ENCODE data around the gene DMD. TPM values are rescaled to one million over a fixed set of nuclear protein-coding genes. Genes with fewer than 3 reads are reported as not detected.

Gene DMD
- total and polyA plus RNA-seq, 2 of the 13 experiments (the other 11 are each of a cell fraction or from before 2014, with no cell fraction given): 17.6 to 25.9 TPM

DNA sequence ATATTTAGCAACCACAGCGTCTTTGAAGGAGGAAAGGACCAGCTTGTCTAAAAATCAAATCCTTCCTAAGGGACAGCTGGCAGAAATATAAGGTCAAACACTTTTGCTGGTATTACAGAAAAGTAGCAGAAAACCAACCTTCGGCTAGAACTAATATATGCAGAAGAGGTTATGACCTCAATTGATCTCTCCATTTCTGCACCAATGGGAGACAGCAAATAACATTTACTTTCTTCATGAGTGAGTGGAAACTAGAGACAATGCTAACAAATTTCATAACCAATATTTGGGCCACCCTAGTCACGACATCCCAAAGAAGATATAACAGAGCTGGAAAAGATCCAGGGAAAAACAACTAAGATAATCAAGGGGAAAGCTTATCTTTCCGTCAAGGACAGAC is 1892.5 kb downstream of the DMD start:
- in situ Hi-C loops (cut with HindIII; ENCODE audit: extremely low pct_ligation_motif_present, low pct_unique_long_range_greater_than_20kb): no loop called here
- ATAC-seq: no peak
- H3K9me3 ChIP-seq (ENCODE audit: low read length): no peaks in the 10 kb centered on the region
- H3K9ac ChIP-seq (ENCODE audit: insufficient read depth, low read depth, low read length): no peak overlapping the region
- WGBS (ENCODE audit: low lambda C conversion rate): 1% methylated on average over 4 of the region's 4 CpGs
- FAIRE-seq: no peak
- no peak overlapping the region for H2AFZ ChIP-seq (ENCODE audit: low read length)
- no peaks in the 10 kb centered on the region for H4K20me1 ChIP-seq (ENCODE audit: insufficient read depth, low read length)
- intact Hi-C loops (cut with micrococcal nuclease; ENCODE audit: unreplicated experiment): no loop called here
- no peak overlapping the region for H3K27ac ChIP-seq (ENCODE audit: extremely low read length, insufficient read depth, low read length)
- H3K4me2 ChIP-seq (ENCODE audit: low read depth, low read length): no peak overlapping the region
- peaks cover 9% of the 10 kb centered on the region; the same call in 1 of the 2 replicates for H3K4me1 ChIP-seq (ENCODE audit: insufficient read depth, low read length)
- no peaks in the 10 kb centered on the region for H3K36me3 ChIP-seq (replicated peaks in 1 of 2; ENCODE audit: control insufficient read depth in 1 of 2, insufficient read depth in 2 of 2, low read length in 2 of 2)
- CTCF ChIA-PET (ENCODE audit: low intra/inter-chr PET ratio, low total read pairs): no interaction called here
- POLR2A ChIA-PET: no interaction called here
- no peak overlapping the region for H3K4me3 ChIP-seq (replicated peaks in 1 of 3; ENCODE audit: insufficient read depth in 1 of 3, low read depth in 2 of 3, low read length in 3 of 3)
- no peak for DNase-seq (ENCODE audit: low spot score)
- no peaks in the 10 kb centered on the region for H3K27me3 ChIP-seq (ENCODE audit: control insufficient read depth in 1 of 2, insufficient read depth in 2 of 2, low read length in 2 of 2)
- BruUV-seq (replicated peaks): no TSS peak
- no peak for TF ChIP-seq NRL (CRISPR knock-in tag; IDR thresholded peaks at IDR 0.05; ENCODE audit: borderline replicate concordance)
- no peak for TF ChIP-seq ZSCAN22 (CRISPR knock-in tag; IDR thresholded peaks at IDR 0.05)
- no peak for TF ChIP-seq POLR2G (IDR thresholded peaks at IDR 0.05; ENCODE audit: low read depth, low read length)
- no peak for TF ChIP-seq ZNF230 (CRISPR knock-in tag; IDR thresholded peaks at IDR 0.05)
- no peak for TF ChIP-seq GPN1 (CRISPR knock-in tag; IDR thresholded peaks at IDR 0.05; ENCODE audit: borderline replicate concordance)
- no peak for TF ChIP-seq JUN (CRISPR knock-in tag; IDR thresholded peaks at IDR 0.05)
- TF ChIP-seq CSRNP1 (CRISPR knock-in tag; IDR thresholded peaks at IDR 0.05): no peak
- TF ChIP-seq ZSCAN31 (CRISPR knock-in tag; IDR thresholded peaks at IDR 0.05; ENCODE audit: low read depth): no peak
- TF ChIP-seq PAF1 (CRISPR knock-in tag; IDR thresholded peaks at IDR 0.05): no peak
- no peak for TF ChIP-seq TSC22D2 (CRISPR knock-in tag; IDR thresholded peaks at IDR 0.05; ENCODE audit: borderline replicate concordance)
- no peak for TF ChIP-seq ZNF839 (CRISPR knock-in tag; IDR thresholded peaks at IDR 0.05; ENCODE audit: borderline replicate concordance)
- H3K79me2 ChIP-seq (ENCODE audit: insufficient read depth, low read length): no peaks in the 10 kb centered on the region

Measured in HepG2 (cell line).